ENCODE results near the gene GPR156.

GRCh38 chr3:120244834-120245225, 40.2 kb downstream of the GPR156 start:
- no peak for TF ChIP-seq ZNF792 (tag by site-specific recombination; IDR thresholded peaks at IDR 0.05)
- no peak for TF ChIP-seq ZNF341 (tag by site-specific recombination; IDR thresholded peaks at IDR 0.05; ENCODE audit: low read depth)
- TF ChIP-seq, protein P1, sequence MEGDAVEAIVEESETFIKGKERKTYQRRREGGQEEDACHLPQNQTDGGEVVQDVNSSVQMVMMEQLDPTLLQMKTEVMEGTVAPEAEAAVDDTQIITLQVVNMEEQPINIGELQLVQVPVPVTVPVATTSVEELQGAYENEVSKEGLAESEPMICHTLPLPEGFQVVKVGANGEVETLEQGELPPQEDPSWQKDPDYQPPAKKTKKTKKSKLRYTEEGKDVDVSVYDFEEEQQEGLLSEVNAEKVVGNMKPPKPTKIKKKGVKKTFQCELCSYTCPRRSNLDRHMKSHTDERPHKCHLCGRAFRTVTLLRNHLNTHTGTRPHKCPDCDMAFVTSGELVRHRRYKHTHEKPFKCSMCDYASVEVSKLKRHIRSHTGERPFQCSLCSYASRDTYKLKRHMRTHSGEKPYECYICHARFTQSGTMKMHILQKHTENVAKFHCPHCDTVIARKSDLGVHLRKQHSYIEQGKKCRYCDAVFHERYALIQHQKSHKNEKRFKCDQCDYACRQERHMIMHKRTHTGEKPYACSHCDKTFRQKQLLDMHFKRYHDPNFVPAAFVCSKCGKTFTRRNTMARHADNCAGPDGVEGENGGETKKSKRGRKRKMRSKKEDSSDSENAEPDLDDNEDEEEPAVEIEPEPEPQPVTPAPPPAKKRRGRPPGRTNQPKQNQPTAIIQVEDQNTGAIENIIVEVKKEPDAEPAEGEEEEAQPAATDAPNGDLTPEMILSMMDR (tag by site-specific recombination; IDR thresholded peaks at IDR 0.05), result no peak
- TF ChIP-seq ZBTB26 (tag by site-specific recombination; optimal IDR thresholded peaks at IDR 0.05), result no peak
- no peak for TF ChIP-seq GLI4 (tag by site-specific recombination; IDR thresholded peaks at IDR 0.05)
- no peak for TF ChIP-seq KLF16 (tag by site-specific recombination; IDR thresholded peaks at IDR 0.05)
- no peak for TF ChIP-seq ZNF184 (tag by site-specific recombination; IDR thresholded peaks at IDR 0.05)
- TF ChIP-seq ATF2 (tag by site-specific recombination; IDR thresholded peaks at IDR 0.05; ENCODE audit: low read depth), result no peak
- no peak for TF ChIP-seq ZNF19 (tag by site-specific recombination; IDR thresholded peaks at IDR 0.05; ENCODE audit: low read depth)
- TF ChIP-seq ZNF302 (tag by site-specific recombination; IDR thresholded peaks at IDR 0.05; ENCODE audit: low read depth), result no peak
